ENCODE measurements around the gene RFTN1. TPM values are rescaled to one million over a fixed set of nuclear protein-coding genes. Genes with fewer than 3 reads are reported as not detected.

The RFTN1 gene
- total RNA-seq, 2 experiments from 2014 or later, result 81.8 to 152 TPM

- H3K4me1 ChIP-seq (ENCODE audit: insufficient read depth, low read length, poor library complexity, severe bottlenecking), result peaks cover 38% of the 10 kb centered on the region
- intact Hi-C loops (cut with micrococcal nuclease; ENCODE audit: unreplicated experiment), result no loop called here
- no TSS peak for BruUV-seq (replicated peaks)
- peak overlapping the region; percentile 47 for H3K27ac ChIP-seq (ENCODE audit: low read depth, low read length, poor library complexity, severe bottlenecking)
- no peaks in the 10 kb centered on the region for H4K20me1 ChIP-seq (ENCODE audit: insufficient read depth, low read length)
- H3K4me3 ChIP-seq (ENCODE audit: low read depth, low read length, poor library complexity, severe bottlenecking), result no peak overlapping the region
- CTCF ChIA-PET (ENCODE audit: unreplicated experiment), result no interaction called here
- TF ChIP-seq, protein P1, sequence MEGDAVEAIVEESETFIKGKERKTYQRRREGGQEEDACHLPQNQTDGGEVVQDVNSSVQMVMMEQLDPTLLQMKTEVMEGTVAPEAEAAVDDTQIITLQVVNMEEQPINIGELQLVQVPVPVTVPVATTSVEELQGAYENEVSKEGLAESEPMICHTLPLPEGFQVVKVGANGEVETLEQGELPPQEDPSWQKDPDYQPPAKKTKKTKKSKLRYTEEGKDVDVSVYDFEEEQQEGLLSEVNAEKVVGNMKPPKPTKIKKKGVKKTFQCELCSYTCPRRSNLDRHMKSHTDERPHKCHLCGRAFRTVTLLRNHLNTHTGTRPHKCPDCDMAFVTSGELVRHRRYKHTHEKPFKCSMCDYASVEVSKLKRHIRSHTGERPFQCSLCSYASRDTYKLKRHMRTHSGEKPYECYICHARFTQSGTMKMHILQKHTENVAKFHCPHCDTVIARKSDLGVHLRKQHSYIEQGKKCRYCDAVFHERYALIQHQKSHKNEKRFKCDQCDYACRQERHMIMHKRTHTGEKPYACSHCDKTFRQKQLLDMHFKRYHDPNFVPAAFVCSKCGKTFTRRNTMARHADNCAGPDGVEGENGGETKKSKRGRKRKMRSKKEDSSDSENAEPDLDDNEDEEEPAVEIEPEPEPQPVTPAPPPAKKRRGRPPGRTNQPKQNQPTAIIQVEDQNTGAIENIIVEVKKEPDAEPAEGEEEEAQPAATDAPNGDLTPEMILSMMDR (conservative IDR thresholded peaks at IDR 0.05; ENCODE audit: low read length), result no peak
- TF ChIP-seq EZH2phosphoT487 (IDR thresholded peaks at IDR 0.05; ENCODE audit: borderline replicate concordance, low read depth, low read length), result no peak
- peaks cover 50% of the 10 kb centered on the region; the same call in 1 of the 2 replicates for H3K79me2 ChIP-seq (ENCODE audit: insufficient read depth, low read depth, low read length)
- POLR2A ChIA-PET, result interaction anchor here (0.5 kb wide), 1 partner anchor 1206 kb away, joined by 3 read pairs; no protein-coding TSS in a partner anchor
- no peaks in the 10 kb centered on the region for H3K9me2 ChIP-seq (ENCODE audit: insufficient read depth, low read length)
- H3K4me2 ChIP-seq (ENCODE audit: low read length), result no peak overlapping the region
- no peak overlapping the region for H2AFZ ChIP-seq (ENCODE audit: low read length)
- H3K9me3 ChIP-seq (ENCODE audit: low read length), result no peaks in the 10 kb centered on the region
- H3K36me3 ChIP-seq (ENCODE audit: insufficient read depth, low read length), result peaks cover 81% of the 10 kb centered on the region
- no peak for DNase-seq (ENCODE audit: low spot score)
These were observed 107.3 kb downstream of the RFTN1 start for GRCh38 chr3:16406166-16406565.

- intact Hi-C loops (cut with micrococcal nuclease; ENCODE audit: unreplicated experiment), result no loop called here
- H3K79me2 ChIP-seq (ENCODE audit: insufficient read depth, low read depth, low read length), result peaks cover 50% of the 10 kb centered on the region; the same call in 1 of the 2 replicates
- H3K27ac ChIP-seq (ENCODE audit: low read depth, low read length, poor library complexity, severe bottlenecking), result peak overlapping the region; percentile 41
- H3K9me3 ChIP-seq (ENCODE audit: low read length), result no peaks in the 10 kb centered on the region
- no peak overlapping the region for H2AFZ ChIP-seq (ENCODE audit: low read length)
- H3K4me3 ChIP-seq (ENCODE audit: low read depth, low read length, poor library complexity, severe bottlenecking), result no peak overlapping the region
- no TSS peak for BruUV-seq (replicated peaks)
- TF ChIP-seq EZH2phosphoT487 (IDR thresholded peaks at IDR 0.05; ENCODE audit: borderline replicate concordance, low read depth, low read length), result no peak
- TF ChIP-seq, protein P1 (conservative IDR thresholded peaks at IDR 0.05; ENCODE audit: low read length), result no peak
- H3K4me2 ChIP-seq (ENCODE audit: low read length), result no peak overlapping the region
- DNase-seq (ENCODE audit: low spot score), result no peak
- ChIA-PET POLR2A (interaction anchor here (1.1 to 1.2 kb wide), 6 partner anchors 9 to 122 kb away, joined by 3 to 4 read pairs (median 3); no protein-coding TSS in a partner anchor), CTCF (ENCODE audit: unreplicated experiment) (interaction anchor here (0.5 kb wide), 1 partner anchor 78 kb away, joined by 3 read pairs; no protein-coding TSS in a partner anchor)
- H3K36me3 ChIP-seq (ENCODE audit: insufficient read depth, low read length), result peaks cover 91% of the 10 kb centered on the region
- no peaks in the 10 kb centered on the region for H4K20me1 ChIP-seq (ENCODE audit: insufficient read depth, low read length)
- H3K4me1 ChIP-seq (ENCODE audit: insufficient read depth, low read length, poor library complexity, severe bottlenecking), result peaks cover 42% of the 10 kb centered on the region
- H3K9me2 ChIP-seq (ENCODE audit: insufficient read depth, low read length), result no peaks in the 10 kb centered on the region
These were observed 109.1 kb downstream of the RFTN1 start for GRCh38 chr3:16404349-16404895.

- intact Hi-C loops (cut with micrococcal nuclease; ENCODE audit: unreplicated experiment), result no loop called here
- H4K20me1 ChIP-seq (ENCODE audit: insufficient read depth, low read length), result no peaks in the 10 kb centered on the region
- H3K4me2 ChIP-seq (ENCODE audit: low read length), result no peak overlapping the region
- no peaks in the 10 kb centered on the region for H3K9me3 ChIP-seq (ENCODE audit: low read length)
- H3K4me3 ChIP-seq (ENCODE audit: low read depth, low read length, poor library complexity, severe bottlenecking), result no peak overlapping the region
- no peak for DNase-seq (ENCODE audit: low spot score)
- BruUV-seq (replicated peaks), result no TSS peak
- ChIA-PET CTCF (ENCODE audit: unreplicated experiment) (interaction anchor here (0.5 kb wide), 1 partner anchor 37 kb away, joined by 3 read pairs; no protein-coding TSS in a partner anchor), POLR2A (no interaction called here)
- peaks cover 90% of the 10 kb centered on the region for H3K36me3 ChIP-seq (ENCODE audit: insufficient read depth, low read length)
- H2AFZ ChIP-seq (ENCODE audit: low read length), result no peak overlapping the region
- no peak overlapping the region for H3K27ac ChIP-seq (ENCODE audit: low read depth, low read length, poor library complexity, severe bottlenecking)
- no peaks in the 10 kb centered on the region for H3K9me2 ChIP-seq (ENCODE audit: insufficient read depth, low read length)
- H3K4me1 ChIP-seq (ENCODE audit: insufficient read depth, low read length, poor library complexity, severe bottlenecking), result peaks cover 44% of the 10 kb centered on the region
- TF ChIP-seq, protein P1 (conservative IDR thresholded peaks at IDR 0.05; ENCODE audit: low read length), result no peak
- no peak for TF ChIP-seq EZH2phosphoT487 (IDR thresholded peaks at IDR 0.05; ENCODE audit: borderline replicate concordance, low read depth, low read length)
- H3K79me2 ChIP-seq (ENCODE audit: insufficient read depth, low read depth, low read length), result peaks cover 63% of the 10 kb centered on the region; the same call in 1 of the 2 replicates
These were observed 111.0 kb downstream of the RFTN1 start for GRCh38 chr3:16402451-16402850.

Data from OCI-LY7 (cell line).